DOHH2 (cell line): ENCODE measurements around the gene AUTS2.

Source experiments
- CTCF ChIP-seq: fragments of 200-600 bp; sonication (generic); IDR thresholded peaks from one replicate; pipeline ENCODE4 v1.5.1; 2014; ENCODE audit warnings: antibody characterized with exemption, mild to moderate bottlenecking, low read depth, low read length; ENCODE audit not compliant: poor library complexity, severe bottlenecking
- EZH2phosphoT487 ChIP-seq: fragments of 200-600 bp; sonication (generic); IDR thresholded peaks from 2 replicates; pipeline ENCODE4 v1.6.1; 2017; ENCODE audit warnings: borderline replicate concordance, mild to moderate bottlenecking, antibody characterized with exemption, low read length, moderate library complexity, mixed read lengths

- no peak for TF ChIP-seq CTCF
- no peak for TF ChIP-seq EZH2phosphoT487
These were observed 321.3 kb downstream of the AUTS2 start for GRCh38 chr7:69919426-69920111.
